K562 (cell line): ENCODE results near the gene SERF2. TPM values are rescaled to one million over a fixed set of nuclear protein-coding genes. Genes with fewer than 3 reads are reported as not detected.

Experiments used
- CBX2 ChIP-seq: fragments of 200-600 bp; sonication (generic); IDR thresholded peaks from one replicate; pipeline ENCODE4 v1.6.1; 2012; ENCODE audit warnings: mild to moderate bottlenecking, low read length, inconsistent platforms; ENCODE audit not compliant: insufficient read depth, poor library complexity, severe bottlenecking
- CUX1 ChIP-seq: fragments of 200-800 bp; sonication (Bioruptor generic); IDR thresholded peaks from 2 replicates; pipeline ENCODE4 v1.6.1; 2016; ENCODE audit warnings: missing genetic modification characterization, missing compliant biosample characterization
- ETV5 ChIP-seq: sonication (generic); formaldehyde crosslinking; IDR thresholded peaks from 2 replicates; pipeline ENCODE4 v1.4.0; 2020; ENCODE audit warnings: low read depth, mild to moderate bottlenecking, missing genetic modification reagents
- KLF10 ChIP-seq: fragments of 250-450 bp; sonication (Bioruptor Pico); IDR thresholded peaks from 2 replicates; pipeline ENCODE4 v1.6.1; 2021; ENCODE audit warnings: matching md5 sums
- MYNN ChIP-seq, 2 experiments: sonication (generic); formaldehyde crosslinking in 1 of 2; IDR thresholded peaks; 2 replicates each; pipeline versions ENCODE4 v1.5.0 to v1.6.1; 2016 to 2020; ENCODE audit warnings: antibody characterized with exemption in 1 of 2, missing genetic modification reagents in 1 of 2
- NR1H2 ChIP-seq: sonication (generic); formaldehyde crosslinking; IDR thresholded peaks from 2 replicates; pipeline ENCODE4 v1.4.0; 2020; ENCODE audit warnings: mild to moderate bottlenecking, missing genetic modification reagents
- REST ChIP-seq, 2 experiments: fragments of 450-650 bp; formaldehyde crosslinking in 1 of 2; IDR thresholded peaks; 2 replicates each; pipeline versions ENCODE4 v1.4.0 to v1.6.1; 2014 to 2020; ENCODE audit warnings: mild to moderate bottlenecking in 2 of 2, borderline replicate concordance in 1 of 2, low read depth in 1 of 2
- WHSC1 ChIP-seq: IDR thresholded peaks from one replicate; pipeline ENCODE4 v1.6.1; 2012; ENCODE audit warnings: low read length, control low read depth, inconsistent platforms
- XRCC4 ChIP-seq: IDR thresholded peaks from one replicate; pipeline ENCODE4 v1.6.1; 2011; ENCODE audit not compliant: insufficient read depth, insufficient read length; ENCODE audit errors: extremely low read depth
- ZNF282 ChIP-seq: sonication (generic); formaldehyde crosslinking; IDR thresholded peaks from 2 replicates; pipeline ENCODE4 v1.8.1; 2023; ENCODE audit warnings: missing genetic modification reagents
- ZNF449 ChIP-seq: fragments of 250-450 bp; sonication (Bioruptor Pico); IDR thresholded peaks from 2 replicates; pipeline ENCODE4 v1.8.0; 2022; ENCODE audit warnings: moderate library complexity, mild to moderate bottlenecking, inconsistent platforms
- ZNF695 ChIP-seq: fragments of 450-650 bp; formaldehyde crosslinking; IDR thresholded peaks from 2 replicates; pipeline ENCODE4 v1.4.0; 2020; ENCODE audit warnings: mild to moderate bottlenecking, moderate library complexity
- polyA plus RNA-seq, 8 experiments: library from polyadenylated mRNA; depleted of rRNA in 4 of 8; stranded (reverse) in 5 of 8; unstranded in 3 of 8; fragments of >200 nt; fragmentation: Nextera tagmentation in 2 of 8; fragmentation: Illumina TruSeq in 1 of 8; extraction: Ambion mirVana in 2 of 8; extraction: Trizol in 1 of 8; gene quantifications; 2 replicates each; pipeline versions ENCODE4 v1.2.1 to v1.2.3, GENCODE V29; 2011 to 2014; ENCODE audit warnings: inconsistent platforms in 1 of 8, missing spikeins in 1 of 8
- total RNA-seq, 7 experiments: library from RNA; depleted of rRNA in 6 of 7; stranded (reverse); fragments of >200 nt in 6 of 7; fragmentation: Illumina TruSeq in 2 of 7; extraction: Trizol in 2 of 7; gene quantifications; 2 replicates each; pipeline versions ENCODE4 v1.2.1 to v1.2.3, GENCODE V29; 2011 to 2021; ENCODE audit warnings: low replicate concordance in 1 of 7

Gene SERF2
- total and polyA plus RNA-seq, 9 of the 15 experiments (the other 6 are each of a cell fraction or from before 2014, with no cell fraction given): 497 to 3,360 (median 867) TPM

- TF ChIP-seq REST (IDR thresholded peaks at IDR 0.05; ENCODE audit: borderline replicate concordance): peak; percentile 95
- TF ChIP-seq REST (CRISPR knock-in tag; IDR thresholded peaks at IDR 0.05; ENCODE audit: low read depth): peak; percentile 56; the same call in 1 of the 2 replicates
- no peak for TF ChIP-seq ZNF695 (CRISPR knock-in tag)
- no peak for TF ChIP-seq ZNF282
- TF ChIP-seq MYNN (IDR thresholded peaks at IDR 0.05): no peak
- no peak for TF ChIP-seq MYNN (CRISPR knock-in tag; IDR thresholded peaks at IDR 0.05)
- no peak for TF ChIP-seq ZNF449 (CRISPR knock-in tag)
- no peak for TF ChIP-seq ETV5 (CRISPR knock-in tag)
- TF ChIP-seq CUX1 (CRISPR knock-in tag): no peak
- TF ChIP-seq WHSC1: no peak
- no peak for TF ChIP-seq NR1H2 (CRISPR knock-in tag)
- no peak for TF ChIP-seq KLF10 (CRISPR knock-in tag)
- TF ChIP-seq XRCC4: no peak
- no peak for TF ChIP-seq CBX2
Observed at GRCh38 chr15:43791993-43792760, at the start of gene SERF2 (continued).
